IPS DF 6.9 (cell line): ENCODE data around the gene TTC9.

Source experiments
- DNase-seq: peaks from one replicate; pipeline ENCODE4 v3.0.0-alpha.2; 2013; ENCODE audit warnings: low read depth, low spot score
- H3K27ac ChIP-seq: one replicate; pipeline ENCODE4 v1.5.1; 2013; ENCODE audit warnings: low read length, control low read depth
- H3K27me3 ChIP-seq: 2 replicates; pipeline ENCODE4 v1.6.1; 2013; ENCODE audit warnings: mild to moderate bottlenecking, low read length; ENCODE audit not compliant: control insufficient read depth, insufficient read depth
- H3K36me3 ChIP-seq: 2 replicates; pipeline ENCODE4 v1.6.1; 2013; ENCODE audit warnings: low read length; ENCODE audit not compliant: control insufficient read depth, insufficient read depth
- H3K4me1 ChIP-seq: 2 replicates; pipeline ENCODE4 v1.6.1; 2013; ENCODE audit warnings: low read length; ENCODE audit not compliant: control insufficient read depth, insufficient read depth
- H3K4me3 ChIP-seq: 2 replicates; pipeline ENCODE4 v1.5.1; 2013; ENCODE audit warnings: mild to moderate bottlenecking, low read length
- H3K9me3 ChIP-seq: 2 replicates; pipeline ENCODE4 v1.6.1; 2013; ENCODE audit warnings: low read length, inconsistent platforms; ENCODE audit not compliant: control insufficient read depth, insufficient read depth
- WGBS: extraction: QIAGEN DNeasy Blood & Tissue Kit; methylation state at CpG from one replicate; pipeline ENCODE4 v1.1.7; 2013; ENCODE audit warnings: mixed read lengths, missing lambda C conversion rate; ENCODE audit not compliant: insufficient read length, insufficient coverage; 5-methylcytosine and 5-hydroxymethylcytosine counted together

Gene TTC9

DNA sequence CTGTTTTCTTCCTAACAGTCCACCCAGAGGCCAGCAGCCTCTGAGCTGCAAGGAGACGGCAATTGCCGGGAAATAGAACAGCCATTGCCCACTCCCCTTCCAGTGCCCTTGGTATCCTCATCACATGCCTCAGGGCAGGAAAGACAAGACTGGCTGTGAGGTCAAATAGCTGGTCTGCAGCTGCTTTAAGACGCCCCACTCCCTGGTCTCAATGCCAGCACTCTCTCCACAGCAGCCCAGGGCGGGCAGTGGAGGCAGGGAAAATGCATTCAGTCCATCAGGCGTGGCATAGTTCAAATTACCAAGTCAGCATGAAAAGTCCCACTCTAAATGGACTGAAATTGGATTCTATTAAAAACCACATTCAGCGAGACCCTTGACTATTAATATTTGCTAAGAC is 35.6 kb downstream of the TTC9 start:
- no peaks in the 10 kb centered on the region for H3K36me3 ChIP-seq
- WGBS = no CpG with 5 or more reads among the region's 6 CpGs
- H3K9me3 ChIP-seq = no peaks in the 10 kb centered on the region

DNA sequence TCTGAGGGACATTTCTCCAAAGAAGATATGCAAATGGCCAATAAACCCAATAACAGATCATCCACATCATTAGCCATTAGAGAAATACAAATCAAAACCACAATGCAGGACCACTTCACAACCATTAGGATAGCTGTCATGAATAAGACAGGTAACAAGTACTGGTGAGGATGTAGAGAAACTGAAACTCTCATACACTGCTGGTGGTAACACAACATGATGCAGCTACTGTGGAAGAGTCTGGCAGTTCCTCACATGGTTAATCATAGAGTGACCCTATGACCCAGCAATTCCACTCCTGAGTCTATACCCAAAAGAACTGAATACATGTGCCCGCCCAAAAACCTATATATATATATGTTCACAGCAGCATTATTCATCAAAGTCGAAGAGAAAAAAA is 39.0 kb downstream of the TTC9 start:
- H3K27ac ChIP-seq = no peak overlapping the region
- no peak overlapping the region for H3K4me3 ChIP-seq
- DNase-seq = no peak
- no peaks in the 10 kb centered on the region for H3K9me3 ChIP-seq
- no peaks in the 10 kb centered on the region for H3K4me1 ChIP-seq
- no peaks in the 10 kb centered on the region for H3K27me3 ChIP-seq
- no CpG with 5 or more reads among the region's 2 CpGs for WGBS
- H3K36me3 ChIP-seq = no peaks in the 10 kb centered on the region

More for the DNA sequence above, 35.6 kb downstream of the TTC9 start:
- Histone ChIP-seq H3K27ac (no peak overlapping the region), H3K27me3 (no peaks in the 10 kb centered on the region), H3K4me3 (no peak overlapping the region), H3K4me1 (no peaks in the 10 kb centered on the region)
- DNase-seq = no peak

DNA sequence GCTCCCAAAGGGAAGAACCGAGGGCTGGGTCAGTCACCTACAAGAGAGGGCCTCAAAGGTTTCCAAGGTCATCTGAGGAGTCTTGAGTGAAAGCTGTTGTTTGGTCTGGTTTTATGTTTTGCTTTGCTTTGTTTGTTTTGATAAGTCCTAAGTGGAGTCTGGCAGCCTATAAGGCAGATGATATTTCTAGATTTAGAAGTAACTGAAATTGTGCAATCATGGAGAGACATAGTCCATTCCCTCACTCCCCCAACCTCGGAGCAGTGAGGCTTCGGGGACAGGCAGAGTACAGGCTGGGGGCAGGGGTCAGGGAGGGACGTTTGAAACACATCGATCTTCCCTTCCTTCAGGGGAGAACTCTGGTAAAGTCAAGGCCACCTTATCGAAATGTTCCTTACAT is 42.3 kb downstream of the TTC9 start:
- Histone ChIP-seq H3K9me3 (no peaks in the 10 kb centered on the region), H3K4me1 (no peaks in the 10 kb centered on the region), H3K27ac (no peak overlapping the region), H3K27me3 (no peaks in the 10 kb centered on the region), H3K4me3 (no peak overlapping the region), H3K36me3 (no peaks in the 10 kb centered on the region)
- DNase-seq = no peak
- WGBS = no CpG with 5 or more reads among the region's 6 CpGs

DNA sequence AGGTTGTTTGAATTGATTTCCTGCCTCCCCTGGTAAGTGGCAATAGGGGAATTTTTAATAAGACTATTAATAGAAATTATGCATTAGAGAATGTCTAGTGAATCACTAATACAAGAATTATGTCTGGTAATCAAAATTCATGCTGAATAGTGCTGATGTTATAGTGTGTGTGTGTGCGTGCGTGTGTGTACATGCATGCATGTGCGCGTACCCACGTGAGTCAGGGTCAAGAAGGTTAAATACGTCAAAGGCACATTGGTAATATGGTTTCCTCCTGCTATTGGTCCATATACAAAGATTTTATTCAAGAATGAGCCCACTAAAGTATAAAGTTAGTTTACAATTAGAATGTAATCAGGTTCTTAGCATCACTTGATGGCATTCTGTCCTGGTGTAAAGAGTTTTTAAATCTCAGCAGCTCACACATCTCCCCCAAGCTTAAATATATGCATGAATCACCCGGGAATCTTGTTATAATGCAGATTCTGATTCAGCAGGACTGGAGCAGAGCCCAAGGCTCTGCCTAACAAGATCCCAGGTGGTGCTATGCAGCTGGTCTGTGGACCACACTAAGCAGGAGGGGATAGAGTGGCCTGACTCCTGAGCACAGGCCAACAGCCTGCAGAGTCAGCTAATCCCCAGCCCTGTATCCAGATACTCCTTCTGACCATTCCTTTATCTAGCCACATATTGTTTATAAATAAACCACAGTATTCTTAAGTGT is 43.9 kb downstream of the TTC9 start:
- Histone ChIP-seq H3K4me1 (no peaks in the 10 kb centered on the region), H3K27me3 (no peaks in the 10 kb centered on the region), H3K4me3 (no peak overlapping the region), H3K36me3 (no peaks in the 10 kb centered on the region), H3K27ac (no peak overlapping the region), H3K9me3 (no peaks in the 10 kb centered on the region)
- no peak for DNase-seq
- no CpG with 5 or more reads among the region's 7 CpGs for WGBS

DNA sequence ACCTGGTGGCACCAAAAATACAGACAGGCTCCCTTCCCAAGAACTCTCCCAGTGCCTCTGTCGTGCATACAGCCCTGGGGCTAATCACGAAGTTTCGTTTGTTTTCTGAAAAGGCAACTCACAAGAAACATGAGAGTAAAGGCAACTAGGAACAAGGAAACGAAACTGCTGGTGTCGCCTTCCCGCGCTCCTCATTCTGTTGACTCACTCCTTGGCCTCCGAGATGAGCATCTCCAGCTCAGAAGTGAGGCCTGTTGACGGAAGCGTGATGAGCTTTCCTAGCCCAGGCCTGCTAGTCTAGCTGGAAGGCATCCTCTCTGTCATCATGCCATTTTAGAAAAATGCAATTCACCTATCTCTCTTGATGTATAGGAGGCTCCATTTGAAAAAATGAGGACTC is 50.5 kb downstream of the TTC9 start:
- Histone ChIP-seq H3K4me3 (no peak overlapping the region), H3K36me3 (no peaks in the 10 kb centered on the region), H3K4me1 (no peaks in the 10 kb centered on the region), H3K27ac (no peak overlapping the region), H3K27me3 (no peaks in the 10 kb centered on the region), H3K9me3 (no peaks in the 10 kb centered on the region)
- DNase-seq = no peak
- no CpG with 5 or more reads among the region's 10 CpGs for WGBS

DNA sequence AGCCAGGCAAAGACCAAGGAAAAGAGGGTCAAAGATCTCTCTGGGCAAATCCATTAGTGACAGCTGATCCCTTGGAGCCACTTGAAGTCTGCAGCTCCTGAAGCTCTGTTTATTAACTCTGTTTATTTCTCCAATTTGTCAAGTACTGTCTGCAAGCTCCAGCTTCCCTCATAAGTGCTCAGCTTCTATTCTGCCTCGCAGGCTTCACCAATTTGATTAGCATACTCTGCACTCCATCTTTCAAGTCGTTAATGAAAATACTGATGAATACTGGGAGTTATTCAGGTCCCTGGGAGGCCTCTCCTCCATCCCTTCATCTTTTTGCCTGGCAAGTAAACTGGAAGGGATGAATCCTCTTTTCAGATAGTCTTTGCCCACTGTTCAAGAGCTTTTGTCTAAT is 54.3 kb downstream of the TTC9 start:
- H3K4me3 ChIP-seq = no peak overlapping the region
- no peaks in the 10 kb centered on the region for H3K36me3 ChIP-seq
- 0 out of 2 replicates have a peak, but pooled peaks cover 2% of the 10 kb centered on the region for H3K4me1 ChIP-seq
- no peaks in the 10 kb centered on the region for H3K27me3 ChIP-seq
- no peak overlapping the region for H3K27ac ChIP-seq
- H3K9me3 ChIP-seq = no peaks in the 10 kb centered on the region
- WGBS = no CpG with 5 or more reads among the region's 2 CpGs
- DNase-seq = no peak

DNA sequence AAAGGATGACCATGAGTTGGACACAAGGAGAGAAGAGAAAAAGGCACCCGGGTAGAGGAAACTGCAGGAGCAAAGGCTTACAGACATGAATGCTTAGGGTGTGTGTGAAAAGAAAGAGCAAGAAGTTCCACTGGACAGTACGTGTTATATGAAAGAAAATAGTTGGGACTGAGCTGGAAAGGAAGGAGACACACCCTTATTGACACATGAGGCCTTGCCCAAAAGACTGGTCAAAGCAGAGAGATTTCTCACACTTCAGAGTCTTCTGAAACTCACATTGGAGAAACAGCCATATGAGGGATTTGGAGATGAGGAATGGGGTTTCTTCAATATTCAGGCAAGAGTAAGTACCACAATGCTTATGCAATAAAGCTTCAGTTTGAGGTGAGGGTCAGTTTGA is 56.0 kb downstream of the TTC9 start:
- Histone ChIP-seq H3K9me3 (no peaks in the 10 kb centered on the region), H3K4me1 (0 out of 2 replicates have a peak, but pooled peaks cover 2% of the 10 kb centered on the region), H3K4me3 (no peak overlapping the region), H3K27ac (no peak overlapping the region), H3K36me3 (no peaks in the 10 kb centered on the region), H3K27me3 (no peaks in the 10 kb centered on the region)
- no CpG with 5 or more reads among the region's 2 CpGs for WGBS
- DNase-seq = no peak

DNA sequence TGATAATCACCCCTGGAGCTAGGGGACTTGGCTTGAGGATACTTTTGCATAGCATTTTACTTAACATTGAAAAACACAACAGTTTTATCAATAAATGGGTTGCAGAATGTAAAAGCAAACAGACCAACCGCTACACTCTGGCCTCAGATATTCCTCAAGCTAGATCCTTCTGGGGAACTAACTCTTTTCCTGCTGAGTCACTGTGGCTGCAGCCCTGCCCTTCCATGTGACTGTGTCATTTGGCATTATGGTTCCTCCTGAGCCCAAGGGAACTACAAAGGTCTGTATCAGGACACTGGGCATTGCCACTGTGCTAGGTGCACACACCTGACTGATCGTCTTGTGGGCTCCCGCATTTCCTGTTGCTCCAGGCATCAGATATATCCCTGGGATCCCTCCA is 56.6 kb downstream of the TTC9 start:
- H3K9me3 ChIP-seq = no peaks in the 10 kb centered on the region
- no peak overlapping the region for H3K27ac ChIP-seq
- no peak for DNase-seq
- H3K27me3 ChIP-seq = no peaks in the 10 kb centered on the region
- 0 out of 2 replicates have a peak, but pooled peaks cover 2% of the 10 kb centered on the region for H3K4me1 ChIP-seq
- no peaks in the 10 kb centered on the region for H3K36me3 ChIP-seq
- no peak overlapping the region for H3K4me3 ChIP-seq
- WGBS = no CpG with 5 or more reads among the region's 3 CpGs

DNA sequence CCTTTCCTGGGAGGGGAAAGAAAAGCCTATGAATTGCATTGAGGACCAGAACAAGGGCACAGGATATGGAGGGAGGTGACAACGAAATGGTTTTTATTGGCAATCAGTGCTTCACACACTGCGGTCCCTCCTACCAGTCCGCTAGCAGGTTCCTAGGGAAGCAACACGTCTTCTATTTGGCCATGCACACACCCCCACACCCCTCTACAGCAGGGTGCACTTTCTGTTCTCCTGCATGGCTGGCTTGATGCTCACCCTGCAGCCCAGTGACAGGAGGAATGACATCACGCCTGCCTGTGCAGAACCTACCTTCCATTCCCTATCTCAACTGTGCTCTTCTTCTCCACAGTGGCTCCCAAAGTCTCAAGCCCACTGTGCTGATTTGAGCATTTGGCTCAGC is 57.9 kb downstream of the TTC9 start:
- no peak overlapping the region for H3K4me3 ChIP-seq
- no peak for DNase-seq
- no CpG with 5 or more reads among the region's 5 CpGs for whole genome bisulfite sequencing
- H3K27ac ChIP-seq = no peak overlapping the region
- 0 out of 2 replicates have a peak, but pooled peaks cover 2% of the 10 kb centered on the region for H3K4me1 ChIP-seq
- no peaks in the 10 kb centered on the region for H3K36me3 ChIP-seq
- no peaks in the 10 kb centered on the region for H3K9me3 ChIP-seq
- no peaks in the 10 kb centered on the region for H3K27me3 ChIP-seq

DNA sequence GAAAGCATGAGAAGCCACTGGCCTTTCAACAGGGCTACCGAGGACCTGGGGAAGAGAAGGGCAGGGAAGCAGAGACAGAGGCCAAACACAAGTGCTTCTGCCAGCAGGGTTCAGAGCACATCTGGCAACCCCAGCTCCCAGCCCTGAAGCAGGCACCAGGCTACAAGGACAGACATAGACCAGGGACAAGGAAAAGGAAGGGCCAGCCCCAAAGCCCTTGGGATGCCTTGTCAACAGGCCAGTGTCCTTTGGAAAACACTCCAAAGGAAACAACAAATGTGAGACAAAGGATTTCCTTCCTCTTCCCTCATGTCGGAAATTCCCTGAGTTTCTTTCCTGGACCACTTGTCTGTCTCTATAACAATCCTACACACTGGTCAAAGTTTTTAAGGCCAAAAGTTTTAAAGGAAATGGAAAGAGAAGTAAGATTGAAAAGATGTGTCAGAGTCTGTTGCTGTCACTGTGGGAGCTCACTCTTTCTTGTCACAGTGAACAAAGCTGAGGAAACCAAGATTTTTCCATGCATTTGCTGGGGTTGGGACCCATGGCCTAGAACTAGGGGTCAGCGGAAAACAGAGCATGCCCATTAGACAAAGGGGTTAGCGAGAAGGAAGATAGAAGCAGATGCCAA is 59.4 kb downstream of the TTC9 start:
- WGBS = no CpG with 5 or more reads among the region's 4 CpGs
- Histone ChIP-seq H3K27ac (no peak overlapping the region), H3K4me3 (no peak overlapping the region), H3K4me1 (peaks cover 4% of the 10 kb centered on the region), H3K36me3 (no peaks in the 10 kb centered on the region), H3K9me3 (no peaks in the 10 kb centered on the region), H3K27me3 (no peaks in the 10 kb centered on the region)
- DNase-seq = no peak

DNA sequence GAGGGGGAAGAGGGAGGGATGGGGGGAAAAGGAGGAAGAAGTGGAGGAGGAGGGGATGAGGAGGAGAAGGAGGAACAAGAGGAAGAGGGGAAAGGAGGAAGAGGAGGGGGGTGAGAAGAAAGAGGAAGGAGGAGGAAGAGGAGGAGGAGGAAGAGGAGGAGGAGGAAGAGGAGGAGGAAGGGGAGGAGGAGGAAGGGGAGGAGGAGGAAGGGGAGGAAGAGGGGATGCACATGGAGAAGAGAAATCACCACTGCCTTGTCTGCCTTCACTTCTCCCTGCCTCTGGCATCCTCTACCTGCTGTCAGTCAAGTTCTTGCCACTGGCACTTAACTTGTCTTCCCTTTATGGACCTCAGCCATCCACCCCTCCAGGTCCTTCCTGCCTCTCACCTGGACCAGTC is 59.9 kb downstream of the TTC9 start:
- no peaks in the 10 kb centered on the region for H3K36me3 ChIP-seq
- H3K9me3 ChIP-seq = no peaks in the 10 kb centered on the region
- H3K27ac ChIP-seq = no peak overlapping the region
- H3K4me1 ChIP-seq = peaks cover 5% of the 10 kb centered on the region
- no peak overlapping the region for H3K4me3 ChIP-seq
- DNase-seq = no peak
- no peaks in the 10 kb centered on the region for H3K27me3 ChIP-seq
